ENCODE results near the gene S100A10. TPM values are rescaled to one million over a fixed set of nuclear protein-coding genes. Genes with fewer than 3 reads are reported as not detected.

Gene S100A10
- total RNA-seq, 1 experiment from 2014 or later = 87.8 TPM

DNA sequence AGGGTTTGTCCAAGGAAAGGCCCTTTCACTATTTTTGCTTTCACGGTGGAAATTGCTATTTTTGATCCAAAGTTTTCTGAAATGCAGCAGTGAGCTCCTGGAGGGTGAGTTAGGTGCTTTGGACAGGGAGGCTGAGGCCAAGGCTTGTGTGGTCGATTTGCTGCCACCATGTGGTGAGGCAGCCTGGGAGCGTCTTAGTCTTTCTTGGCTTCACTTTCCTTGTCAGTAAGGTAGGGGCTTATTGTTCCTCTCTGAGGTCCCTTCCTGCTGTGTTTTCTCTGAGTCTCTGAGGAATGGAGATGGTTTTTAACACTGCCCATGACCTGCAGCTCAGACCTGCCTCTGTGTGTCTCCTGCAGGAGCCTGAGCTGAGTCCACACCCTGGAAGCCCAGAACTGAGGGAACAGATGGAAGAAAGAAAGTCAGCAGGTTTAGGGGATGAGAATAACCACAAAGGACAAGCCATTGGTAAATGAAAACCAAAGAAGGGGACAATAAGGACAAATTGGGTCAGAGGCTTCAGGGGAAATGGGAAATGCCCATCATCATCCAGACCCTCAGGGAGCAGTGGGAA, 20.1 kb upstream of the S100A10 start:
- DNase-seq (ENCODE audit: low spot score) = peak; percentile 61

DNA sequence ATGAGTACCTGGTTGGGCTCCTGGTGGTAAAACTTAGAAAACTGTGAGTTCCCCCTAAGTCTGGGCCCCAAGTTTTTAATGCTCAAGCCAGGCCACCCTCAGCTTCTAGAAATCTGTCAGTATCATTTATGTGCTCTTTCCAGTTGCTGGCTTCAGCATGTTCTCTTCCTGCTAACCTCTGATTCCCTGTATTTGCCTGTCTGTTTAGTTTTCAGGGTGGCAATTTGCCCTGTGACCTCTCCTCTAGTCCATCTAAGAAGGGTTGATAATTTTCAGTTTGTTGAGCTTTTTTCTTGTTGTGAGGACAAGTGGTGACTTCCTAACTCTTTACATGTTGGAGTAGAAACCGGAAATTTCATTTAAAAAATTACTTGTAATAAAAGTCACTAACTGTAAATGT, 16.0 kb upstream of the S100A10 start:
- DNase-seq (ENCODE audit: low spot score) = no peak

DNA sequence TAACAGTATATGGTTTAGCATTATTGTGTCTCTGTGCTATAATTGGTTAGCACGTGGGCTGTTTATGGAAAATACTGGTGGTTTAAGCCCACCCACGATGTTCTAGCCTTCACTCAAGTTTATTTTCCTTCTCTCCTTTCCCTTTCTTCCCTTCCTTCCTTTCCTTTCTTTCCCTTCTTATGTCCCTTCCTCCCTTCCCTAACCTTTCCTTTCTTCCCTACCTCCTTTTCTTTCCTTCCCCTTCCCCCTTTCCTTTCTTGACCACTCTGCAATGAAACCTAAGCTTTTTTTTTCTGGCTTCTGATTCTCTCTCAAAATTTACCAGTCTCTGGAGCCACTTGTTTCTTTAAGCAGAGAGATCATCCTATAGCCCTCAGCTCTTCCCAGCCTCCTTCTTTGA, 13.4 kb upstream of the S100A10 start:
- DNase-seq (ENCODE audit: low spot score) = no peak

DNA sequence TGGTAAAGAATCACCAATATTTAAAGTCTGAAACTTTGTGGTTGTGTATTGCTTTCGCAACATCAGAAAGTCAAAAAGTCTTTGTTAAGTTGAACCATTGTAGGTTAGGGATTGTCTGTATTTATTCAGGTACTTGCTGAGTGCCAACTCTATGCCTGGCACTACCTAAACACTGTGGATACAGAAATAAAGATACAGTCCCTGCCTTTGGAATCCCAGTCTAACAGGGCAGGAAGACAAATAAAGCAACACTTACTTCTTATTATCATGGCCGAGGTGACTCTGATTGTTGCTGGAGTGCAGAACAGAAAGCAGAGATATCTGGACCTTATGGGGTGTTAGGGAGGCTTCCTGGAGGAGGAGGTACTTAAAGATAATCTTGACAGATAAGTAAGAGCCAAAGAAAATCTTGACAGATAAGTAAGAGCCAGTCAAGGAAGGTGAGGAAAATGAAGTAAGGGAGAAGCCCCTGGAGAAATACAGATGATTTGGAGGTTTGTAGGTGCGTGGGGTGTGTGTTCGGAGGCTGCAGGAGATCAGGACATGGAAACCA, 11.8 kb upstream of the S100A10 start:
- no peak for DNase-seq (ENCODE audit: low spot score)

DNA sequence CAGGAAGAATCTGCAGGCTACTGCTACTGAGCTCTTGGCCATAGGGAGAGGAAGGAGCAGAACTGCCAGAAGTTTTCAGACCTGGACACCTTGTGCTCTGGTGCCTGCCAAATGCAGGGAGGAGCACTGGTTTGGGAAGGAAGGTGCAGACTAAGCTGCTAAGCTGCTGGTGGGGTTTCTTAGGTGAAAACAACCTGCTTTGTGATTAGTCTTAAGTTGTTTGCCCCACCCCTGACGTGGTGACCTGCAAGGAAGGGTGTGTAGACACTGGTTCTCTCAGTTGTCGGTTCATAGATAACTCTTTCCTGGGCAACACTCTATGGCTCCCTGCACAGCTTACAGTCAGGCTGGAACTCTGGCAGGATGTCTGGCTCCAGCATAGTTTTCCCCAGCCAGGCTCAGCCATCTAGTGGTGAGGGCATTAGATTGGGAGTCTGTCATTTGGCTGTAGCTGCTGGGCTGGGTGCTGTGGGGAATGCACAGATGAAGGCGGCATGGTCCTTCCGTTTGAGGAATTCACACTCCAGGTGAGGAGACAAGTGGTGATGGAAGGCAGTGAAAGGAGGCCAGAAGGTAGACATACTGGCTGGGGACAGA, 10.3 kb upstream of the S100A10 start:
- DNase-seq (ENCODE audit: low spot score) = no peak

DNA sequence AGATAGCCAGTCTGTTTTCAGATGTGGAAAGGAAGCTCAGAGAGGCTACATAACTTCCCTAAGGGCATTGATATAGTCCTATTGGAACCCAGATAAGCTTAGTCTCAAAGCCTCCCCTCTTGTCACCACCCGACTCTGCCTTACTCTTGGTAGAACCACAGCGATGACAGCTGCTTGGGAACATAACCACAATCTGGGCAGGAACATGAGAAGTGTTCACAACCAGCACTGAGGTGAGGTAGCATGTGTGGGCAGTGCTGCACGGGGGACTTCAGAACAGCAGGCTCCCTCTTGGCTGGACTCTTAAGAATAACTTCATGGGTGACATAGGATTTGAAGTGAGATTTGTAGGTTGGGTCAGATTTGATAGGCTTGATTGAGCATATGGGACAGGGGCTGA, 9.3 kb upstream of the S100A10 start:
- DNase-seq (ENCODE audit: low spot score) = no peak

DNA sequence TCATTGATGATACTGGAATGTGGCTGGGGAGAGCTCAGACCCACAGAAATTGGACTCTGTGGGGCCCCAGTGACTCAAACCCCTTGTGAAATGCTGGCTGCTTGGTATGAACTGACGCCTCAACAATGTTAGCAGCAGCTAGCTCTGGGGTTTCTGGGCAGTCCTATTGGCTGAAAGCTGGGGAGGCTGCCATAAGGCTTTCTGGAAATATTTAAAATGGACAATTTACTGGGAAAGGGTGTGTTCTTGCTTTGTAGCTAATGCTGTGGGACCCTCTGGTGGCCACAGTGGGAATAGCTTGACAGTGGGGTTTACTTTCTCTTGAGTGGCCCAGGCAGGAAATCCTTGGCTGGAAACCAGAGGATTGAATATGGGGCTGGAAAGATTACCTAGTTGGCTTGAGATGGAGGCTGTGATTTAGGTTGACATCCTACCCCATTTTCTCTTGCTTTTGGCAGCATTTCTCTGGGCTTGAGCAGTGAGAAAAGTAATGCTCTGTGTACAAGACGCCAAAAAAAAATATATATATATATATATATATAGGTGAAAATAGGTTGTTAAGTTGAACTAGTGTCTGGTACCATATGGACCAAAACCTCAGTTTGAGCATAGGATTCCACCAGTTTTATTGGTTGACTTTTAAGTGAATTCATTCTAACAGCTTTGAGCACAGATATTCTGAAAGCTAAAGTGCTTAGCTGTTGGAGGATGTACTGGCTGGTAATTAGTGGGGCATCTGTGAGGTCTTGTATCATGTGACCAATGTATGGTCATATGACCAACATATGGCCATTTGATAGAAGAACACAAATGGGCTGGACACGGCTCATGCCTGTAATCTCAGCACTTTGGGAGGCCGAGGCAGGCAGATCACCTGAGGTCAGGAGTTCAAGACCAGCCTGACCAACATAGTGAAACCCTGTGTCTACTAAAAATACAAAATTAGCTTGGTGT, 8.2 kb upstream of the S100A10 start:
- peak; percentile 86 for DNase-seq (ENCODE audit: low spot score)

DNA sequence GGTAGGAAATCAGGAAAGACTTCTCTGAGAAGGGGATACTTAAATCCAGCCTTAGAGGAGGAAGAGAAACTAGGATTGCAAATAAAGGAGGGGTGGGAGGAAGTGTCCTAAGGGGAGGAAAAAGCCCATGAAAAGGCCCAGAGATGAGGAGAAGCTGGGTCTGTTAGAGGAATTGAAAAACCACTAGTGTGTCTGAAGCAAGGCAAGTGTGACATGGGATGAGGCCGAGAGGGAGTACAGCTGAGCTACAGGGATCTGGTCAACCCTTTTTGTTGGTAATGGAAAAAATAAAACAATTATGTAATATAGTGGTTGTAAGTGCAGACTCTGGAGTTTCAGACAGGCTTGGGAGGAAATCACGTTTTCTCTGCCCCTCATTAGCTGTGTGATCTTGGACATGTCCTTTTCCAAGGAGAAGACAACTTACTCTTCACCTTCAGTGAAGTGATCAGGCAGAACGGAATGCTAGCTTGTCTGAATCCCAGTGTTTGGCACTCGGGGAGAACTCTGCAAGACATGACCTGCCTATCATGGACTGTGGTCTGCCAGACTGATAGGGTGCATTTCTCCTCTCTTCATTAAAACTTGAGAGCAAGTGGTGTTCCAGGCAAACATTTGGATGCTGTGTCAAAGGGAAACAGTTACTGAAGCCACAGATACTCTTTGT, 7.4 kb upstream of the S100A10 start:
- DNase-seq (ENCODE audit: low spot score) = no peak

DNA sequence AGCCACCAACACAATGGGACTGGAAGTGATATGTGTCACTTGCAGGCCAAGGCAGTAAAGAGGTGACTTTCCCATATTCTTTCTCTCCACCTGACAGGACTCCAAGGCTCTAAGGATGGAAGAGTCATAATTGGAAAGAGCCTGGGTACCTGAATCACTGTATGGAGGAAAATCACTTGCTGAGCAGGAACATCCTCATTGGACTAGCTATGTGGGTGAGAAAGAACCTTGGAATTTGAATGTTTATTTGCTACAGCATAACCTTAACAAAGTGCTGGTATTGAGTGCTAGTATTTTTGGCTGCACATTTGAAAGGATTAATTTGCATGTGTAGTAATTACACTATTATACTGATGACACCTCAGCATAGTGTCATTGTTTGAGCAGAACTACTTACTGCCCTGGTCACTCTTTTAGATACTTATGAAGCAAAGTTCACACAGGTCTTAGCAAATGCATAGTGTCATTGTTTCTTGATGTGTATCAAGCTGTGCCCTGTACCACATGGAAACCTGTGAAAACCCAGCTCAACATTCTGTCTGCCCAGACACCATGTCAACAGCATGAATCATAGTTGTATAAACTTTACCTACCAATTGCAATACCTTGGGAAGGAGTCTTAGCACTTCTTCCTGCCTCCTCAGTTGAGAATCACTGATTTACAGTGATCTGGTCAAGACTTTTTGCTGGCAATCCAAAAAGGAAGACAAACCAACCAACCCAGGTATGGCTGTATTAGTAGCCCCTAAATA, 5.1 kb upstream of the S100A10 start:
- peak; percentile 30 for DNase-seq (ENCODE audit: low spot score)

DNA sequence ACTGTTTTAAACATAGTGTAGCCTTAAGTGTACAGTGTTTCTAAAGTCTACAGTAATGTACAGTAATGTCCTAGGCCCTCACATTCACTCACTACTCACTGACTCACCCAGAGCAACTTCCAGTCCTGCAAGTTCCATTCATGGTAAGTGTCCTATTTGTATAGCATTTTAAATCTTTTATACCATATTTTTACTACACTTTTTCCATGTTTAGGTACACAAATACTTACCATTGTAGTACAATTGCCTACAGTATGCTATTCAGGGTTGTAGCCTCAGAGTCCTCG, 3.6 kb upstream of the S100A10 start:
- DNase-seq (ENCODE audit: low spot score) = no peak

DNA sequence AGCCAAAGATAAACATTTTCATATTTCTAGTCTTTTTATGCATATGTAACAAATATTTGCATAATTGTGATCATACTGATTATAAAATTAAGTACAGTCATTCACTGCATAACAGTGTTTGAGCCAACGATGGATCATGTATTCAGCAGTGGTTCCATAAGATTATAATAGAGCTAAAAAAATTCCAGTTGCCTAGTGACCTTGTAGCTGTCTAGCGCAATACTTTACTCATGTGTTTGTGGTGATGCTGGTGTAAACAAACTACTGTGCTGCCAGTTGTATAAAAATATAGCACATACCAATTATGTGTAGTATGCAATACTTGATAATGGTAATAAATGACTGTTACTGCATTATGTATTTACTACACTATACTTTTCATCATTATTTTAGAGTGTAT, 2.1 kb upstream of the S100A10 start:
- DNase-seq (ENCODE audit: low spot score) = peak; percentile 50

DNA sequence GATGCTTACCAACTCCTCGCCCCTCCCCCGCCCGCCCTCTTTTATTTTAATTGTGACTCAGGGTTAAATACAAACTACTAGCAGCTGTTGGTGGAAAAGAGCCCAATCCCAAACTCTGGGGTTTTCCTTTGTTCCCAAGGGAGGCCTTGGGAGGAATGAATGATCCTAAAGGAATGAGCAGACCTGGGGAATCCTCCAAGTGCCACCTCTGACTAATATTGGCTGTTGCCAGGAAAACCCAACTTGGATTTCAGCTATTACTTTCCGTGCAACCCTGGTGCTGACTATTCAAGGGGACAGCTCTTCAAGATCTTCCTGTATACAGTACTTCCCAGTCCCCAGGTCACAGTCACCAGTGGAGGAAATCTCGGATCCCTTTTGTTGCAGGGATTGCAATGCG, 1.3 kb upstream of the S100A10 start:
- DNase-seq (ENCODE audit: low spot score) = peak; percentile 87

DNA sequence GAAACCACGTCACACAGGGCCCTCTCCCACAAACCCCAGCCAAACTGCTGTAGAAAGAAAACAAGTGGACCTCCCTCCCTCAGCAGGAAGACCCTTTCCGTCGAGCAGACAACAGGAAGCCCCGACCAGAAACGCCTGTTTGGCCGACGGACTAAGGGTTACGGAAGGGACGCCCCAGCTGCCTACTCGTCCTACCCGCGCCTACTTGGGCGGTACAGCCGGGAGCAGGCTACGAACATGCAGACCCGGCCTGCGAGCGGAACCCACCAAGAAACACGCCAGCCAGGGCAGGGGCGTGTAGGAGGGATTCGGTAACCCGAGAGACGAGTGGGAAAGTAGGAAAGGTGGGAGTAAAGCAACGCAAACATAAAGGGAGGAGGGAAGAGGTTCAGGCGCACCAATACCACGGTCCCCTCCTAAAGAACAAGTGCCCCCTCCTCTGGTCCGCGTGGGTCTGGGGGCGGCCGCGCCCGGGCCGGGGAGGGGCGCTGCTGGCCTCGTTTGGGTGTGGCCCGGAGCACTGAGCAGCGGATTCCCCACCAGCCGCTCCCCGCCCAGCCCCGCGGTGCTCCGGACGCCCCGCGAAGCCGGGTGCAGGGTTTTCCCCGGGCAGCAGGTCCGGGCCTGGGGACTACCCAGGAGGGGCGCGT, 450 bp downstream of the S100A10 start:
- no peak for DNase-seq (ENCODE audit: low spot score)

DNA sequence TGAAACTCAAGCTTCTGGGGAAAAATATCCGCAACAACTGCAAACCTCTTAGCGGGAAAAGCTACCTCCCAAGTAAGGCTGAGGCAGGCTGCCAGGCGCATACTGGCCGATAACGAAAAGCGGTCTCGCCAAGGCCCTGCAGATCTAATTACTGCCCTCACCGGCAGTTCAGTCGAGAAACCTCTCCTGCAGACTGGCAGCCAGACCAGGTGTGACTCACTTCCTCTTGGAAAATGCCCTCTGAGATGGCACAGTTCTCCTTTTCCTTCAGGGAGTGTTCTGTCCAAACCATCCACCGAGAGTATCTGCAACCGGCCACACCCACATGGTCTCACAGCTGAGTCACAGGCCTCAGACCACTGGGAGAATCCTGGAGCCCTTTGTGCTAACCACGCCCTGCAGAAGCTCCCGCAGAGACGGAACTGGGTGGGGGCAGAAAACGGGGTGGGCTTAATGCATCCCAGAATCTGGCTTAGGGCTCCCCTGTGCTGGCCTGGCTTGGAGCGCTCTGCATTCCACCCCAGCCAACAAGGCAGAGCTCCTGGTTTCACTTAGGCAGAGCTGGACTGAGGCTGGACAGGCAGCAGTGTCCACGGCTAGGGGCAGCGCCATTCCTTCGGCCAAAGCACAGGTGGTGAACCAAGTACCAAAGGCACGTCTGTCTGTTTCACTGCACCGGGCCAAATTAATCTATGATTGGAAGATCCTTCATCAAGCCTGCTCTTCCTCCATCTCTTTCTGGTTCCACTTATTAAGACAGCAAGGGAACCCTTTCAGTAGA, 1.2 kb downstream of the S100A10 start:
- peak; percentile 98 for DNase-seq (ENCODE audit: low spot score)

DNA sequence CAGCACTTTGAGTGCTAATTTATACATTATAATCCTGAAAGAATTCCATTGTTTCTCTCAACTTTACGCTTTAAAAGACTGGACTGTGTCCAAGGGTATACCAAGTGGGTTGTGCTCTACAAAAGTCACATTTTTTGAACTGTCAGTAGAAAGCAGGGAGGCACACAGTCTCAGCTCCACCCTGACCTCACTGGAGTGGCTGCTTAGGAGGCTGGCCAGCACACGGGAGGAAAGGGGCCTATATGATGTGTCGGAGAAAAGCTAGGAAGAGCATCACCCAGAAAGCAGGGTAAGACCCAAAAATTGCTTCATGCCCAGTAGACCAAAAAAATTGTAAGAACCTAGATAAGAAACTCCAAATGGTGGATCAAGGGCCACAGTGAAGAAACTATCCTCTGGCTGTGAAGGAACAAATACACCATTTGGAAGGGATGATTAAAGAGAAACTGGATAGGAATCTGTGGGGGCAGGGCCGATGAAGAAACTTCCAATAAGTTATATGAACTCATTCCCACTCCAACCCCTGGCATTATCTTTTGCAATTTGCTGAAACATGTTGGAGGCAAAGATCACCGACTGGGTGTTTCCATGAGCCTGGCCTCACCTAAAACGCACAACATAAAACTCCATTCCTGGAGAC, 1.9 kb downstream of the S100A10 start:
- no peak for DNase-seq (ENCODE audit: low spot score)

DNA sequence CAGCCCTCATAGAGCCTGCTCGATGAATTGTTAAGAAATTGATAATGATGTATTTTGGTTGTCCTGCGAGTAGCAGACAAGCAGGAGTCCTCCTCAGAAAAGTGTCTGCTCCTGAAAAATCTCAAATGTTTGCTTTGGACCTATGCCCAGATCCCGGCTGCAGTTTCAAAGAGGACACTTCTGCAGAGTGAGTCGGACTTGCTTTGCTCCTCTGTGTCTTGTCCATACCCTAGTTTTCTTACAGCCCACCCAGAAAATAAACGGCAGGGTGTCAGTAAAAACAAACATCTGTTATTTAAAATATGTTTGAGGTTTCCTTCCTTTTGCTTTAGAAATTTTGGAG, 2.8 kb downstream of the S100A10 start:
- DNase-seq (ENCODE audit: low spot score) = peak; percentile 46

DNA sequence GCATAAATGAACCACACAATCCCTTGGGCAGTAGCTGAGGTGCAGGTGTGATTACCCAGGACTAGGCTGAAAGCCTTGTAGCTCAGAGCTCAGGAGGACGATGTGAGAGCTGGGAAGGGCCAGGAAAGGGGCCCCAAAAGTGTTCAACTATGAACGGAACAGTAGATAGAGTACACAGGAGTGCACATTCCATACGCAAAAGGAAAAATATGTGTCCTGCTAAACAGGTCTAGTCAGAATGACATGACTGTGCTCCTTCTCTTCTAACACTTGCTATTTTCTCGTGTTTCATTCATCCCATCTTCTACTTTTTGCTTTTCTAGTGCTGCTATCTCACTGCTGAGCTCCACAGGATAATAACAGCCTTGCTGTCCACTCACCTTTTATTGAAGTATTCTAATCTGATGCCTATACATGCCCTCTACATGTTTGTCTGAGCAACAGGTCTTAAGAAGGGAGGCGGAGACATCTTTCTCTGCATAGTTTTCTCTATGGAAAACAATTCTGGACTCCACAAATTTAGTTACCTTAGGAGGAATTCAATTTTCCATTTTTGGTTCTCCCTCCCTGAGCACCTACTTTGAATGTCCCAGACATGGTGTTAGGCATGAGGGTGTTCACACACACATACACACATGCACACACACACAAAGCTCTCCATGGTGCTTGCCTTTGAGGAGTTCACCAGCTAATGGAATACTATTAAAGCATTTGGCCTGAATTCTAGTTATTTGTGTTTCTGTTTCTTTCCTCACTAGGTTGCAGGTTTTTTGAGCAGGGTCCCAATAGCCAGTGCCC, 3.4 kb downstream of the S100A10 start:
- DNase-seq (ENCODE audit: low spot score) = no peak

DNA sequence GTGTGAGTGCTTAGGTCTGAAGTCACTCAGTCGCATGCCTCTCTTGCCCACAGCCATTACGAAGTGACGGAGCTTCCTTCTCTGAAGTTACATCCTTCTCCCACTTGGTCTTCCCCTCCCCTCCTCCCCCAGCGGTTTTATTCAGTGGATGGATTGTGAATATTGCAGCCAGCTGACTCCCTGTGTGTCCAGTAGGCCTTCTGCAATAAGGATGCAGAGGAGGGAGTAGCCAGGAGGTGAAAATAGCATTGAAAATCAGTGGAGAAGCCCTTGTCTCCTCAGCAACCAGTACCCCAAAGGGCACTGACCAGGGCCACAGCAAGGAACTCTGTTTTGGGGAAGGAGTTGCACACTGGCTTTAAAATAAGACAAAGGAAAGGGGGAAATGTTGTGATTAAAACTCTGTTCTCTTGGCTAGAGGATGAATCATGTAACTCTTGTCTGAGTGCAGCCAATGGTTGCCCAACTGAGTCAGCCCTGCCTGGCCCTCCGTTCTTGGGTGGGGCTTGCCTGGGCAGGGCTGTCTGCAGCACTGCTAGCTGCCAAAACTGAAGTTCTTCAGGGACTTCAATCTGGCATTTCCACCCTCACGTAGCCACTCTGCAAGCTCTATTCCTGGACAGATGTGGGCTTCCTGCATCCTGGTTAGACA, 4.3 kb downstream of the S100A10 start:
- DNase-seq (ENCODE audit: low spot score) = peak; percentile 71

Data from H4 (cell line).